ENCODE measurements around the gene STAT3. TPM values are rescaled to one million over a fixed set of nuclear protein-coding genes. Genes with fewer than 3 reads are reported as not detected.

Gene STAT3
- total and polyA plus RNA-seq, 2 of the 13 experiments (the other 11 are each of a cell fraction or from before 2014, with no cell fraction given), result 61.8 to 62.4 TPM

DNA sequence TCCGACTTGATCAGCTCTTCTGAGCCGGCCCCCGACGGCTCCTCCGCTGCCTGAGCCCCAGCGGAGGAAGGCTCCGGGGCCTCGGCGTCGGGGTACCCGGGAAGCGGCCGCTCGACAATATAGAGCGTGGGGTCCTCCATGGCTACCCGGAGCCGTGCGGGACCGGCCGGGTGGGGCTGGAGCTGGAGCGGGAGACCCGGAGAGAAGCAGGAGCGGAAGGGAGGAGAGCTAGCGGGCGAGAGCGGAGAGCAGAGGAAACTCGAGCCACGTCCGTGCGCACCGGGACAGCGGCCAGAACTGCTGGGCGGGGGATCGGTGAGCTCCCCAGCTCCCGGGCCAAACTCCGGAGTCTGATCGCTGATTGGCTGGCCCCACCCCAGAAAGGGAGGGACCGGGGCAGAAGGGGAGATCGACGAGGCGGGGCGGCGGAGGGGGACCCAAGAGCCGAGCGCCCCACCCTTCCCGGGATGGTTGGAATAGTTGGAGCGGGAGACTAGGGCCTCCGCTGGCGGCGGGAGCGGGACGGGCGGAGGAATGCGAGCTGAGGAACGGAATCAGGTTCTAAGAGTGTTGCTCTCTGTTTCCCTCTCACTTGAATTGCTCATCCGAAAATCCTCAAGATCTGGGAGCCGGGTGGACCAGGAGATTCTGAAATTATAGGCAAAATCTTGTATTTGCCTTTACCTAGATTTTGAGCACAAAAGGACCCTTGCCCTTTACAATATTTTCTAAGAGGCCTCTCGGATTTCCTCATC is 34.9 kb upstream of the STAT3 start, which contains the start of gene CAVIN1 (continued):
- TF ChIP-seq AHDC1 (CRISPR knock-in tag; IDR thresholded peaks at IDR 0.05; ENCODE audit: borderline replicate concordance), result 0 out of 2 replicates have a peak, but pooled peaks have one; percentile 13
- no peak for TF ChIP-seq ZNF354B (CRISPR knock-in tag; IDR thresholded peaks at IDR 0.05)
- no peak for TF ChIP-seq CC2D1A (CRISPR knock-in tag; IDR thresholded peaks at IDR 0.05)
- TF ChIP-seq, protein P1, sequence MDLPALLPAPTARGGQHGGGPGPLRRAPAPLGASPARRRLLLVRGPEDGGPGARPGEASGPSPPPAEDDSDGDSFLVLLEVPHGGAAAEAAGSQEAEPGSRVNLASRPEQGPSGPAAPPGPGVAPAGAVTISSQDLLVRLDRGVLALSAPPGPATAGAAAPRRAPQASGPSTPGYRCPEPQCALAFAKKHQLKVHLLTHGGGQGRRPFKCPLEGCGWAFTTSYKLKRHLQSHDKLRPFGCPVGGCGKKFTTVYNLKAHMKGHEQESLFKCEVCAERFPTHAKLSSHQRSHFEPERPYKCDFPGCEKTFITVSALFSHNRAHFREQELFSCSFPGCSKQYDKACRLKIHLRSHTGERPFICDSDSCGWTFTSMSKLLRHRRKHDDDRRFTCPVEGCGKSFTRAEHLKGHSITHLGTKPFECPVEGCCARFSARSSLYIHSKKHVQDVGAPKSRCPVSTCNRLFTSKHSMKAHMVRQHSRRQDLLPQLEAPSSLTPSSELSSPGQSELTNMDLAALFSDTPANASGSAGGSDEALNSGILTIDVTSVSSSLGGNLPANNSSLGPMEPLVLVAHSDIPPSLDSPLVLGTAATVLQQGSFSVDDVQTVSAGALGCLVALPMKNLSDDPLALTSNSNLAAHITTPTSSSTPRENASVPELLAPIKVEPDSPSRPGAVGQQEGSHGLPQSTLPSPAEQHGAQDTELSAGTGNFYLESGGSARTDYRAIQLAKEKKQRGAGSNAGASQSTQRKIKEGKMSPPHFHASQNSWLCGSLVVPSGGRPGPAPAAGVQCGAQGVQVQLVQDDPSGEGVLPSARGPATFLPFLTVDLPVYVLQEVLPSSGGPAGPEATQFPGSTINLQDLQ (CRISPR knock-in tag; IDR thresholded peaks at IDR 0.05), result no peak
- TF ChIP-seq, protein P2, sequence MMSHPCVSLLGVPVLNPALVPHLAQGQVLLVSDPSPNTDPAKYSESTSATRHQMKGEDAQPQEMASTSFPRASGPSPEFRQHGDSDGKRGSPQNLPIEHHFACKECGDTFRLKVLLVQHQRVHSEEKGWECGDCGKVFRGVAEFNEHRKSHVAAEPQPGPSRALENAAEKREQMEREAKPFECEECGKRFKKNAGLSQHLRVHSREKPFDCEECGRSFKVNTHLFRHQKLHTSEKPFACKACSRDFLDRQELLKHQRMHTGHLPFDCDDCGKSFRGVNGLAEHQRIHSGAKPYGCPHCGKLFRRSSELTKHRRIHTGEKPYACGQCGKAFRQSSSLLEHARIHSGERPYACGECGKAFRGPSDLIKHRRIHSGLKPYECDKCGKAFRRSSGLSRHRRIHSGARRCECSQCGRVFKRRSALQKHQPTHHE (CRISPR knock-in tag; IDR thresholded peaks at IDR 0.05; ENCODE audit: borderline replicate concordance), result no peak
- peak; percentile 48; the same call in 1 of the 2 replicates for TF ChIP-seq KDM3A (CRISPR knock-in tag; IDR thresholded peaks at IDR 0.05; ENCODE audit: low read depth)
- TF ChIP-seq AHR (CRISPR knock-in tag; IDR thresholded peaks at IDR 0.05), result peak; percentile 68; the same call in 1 of the 2 replicates
- TF ChIP-seq, protein P3, sequence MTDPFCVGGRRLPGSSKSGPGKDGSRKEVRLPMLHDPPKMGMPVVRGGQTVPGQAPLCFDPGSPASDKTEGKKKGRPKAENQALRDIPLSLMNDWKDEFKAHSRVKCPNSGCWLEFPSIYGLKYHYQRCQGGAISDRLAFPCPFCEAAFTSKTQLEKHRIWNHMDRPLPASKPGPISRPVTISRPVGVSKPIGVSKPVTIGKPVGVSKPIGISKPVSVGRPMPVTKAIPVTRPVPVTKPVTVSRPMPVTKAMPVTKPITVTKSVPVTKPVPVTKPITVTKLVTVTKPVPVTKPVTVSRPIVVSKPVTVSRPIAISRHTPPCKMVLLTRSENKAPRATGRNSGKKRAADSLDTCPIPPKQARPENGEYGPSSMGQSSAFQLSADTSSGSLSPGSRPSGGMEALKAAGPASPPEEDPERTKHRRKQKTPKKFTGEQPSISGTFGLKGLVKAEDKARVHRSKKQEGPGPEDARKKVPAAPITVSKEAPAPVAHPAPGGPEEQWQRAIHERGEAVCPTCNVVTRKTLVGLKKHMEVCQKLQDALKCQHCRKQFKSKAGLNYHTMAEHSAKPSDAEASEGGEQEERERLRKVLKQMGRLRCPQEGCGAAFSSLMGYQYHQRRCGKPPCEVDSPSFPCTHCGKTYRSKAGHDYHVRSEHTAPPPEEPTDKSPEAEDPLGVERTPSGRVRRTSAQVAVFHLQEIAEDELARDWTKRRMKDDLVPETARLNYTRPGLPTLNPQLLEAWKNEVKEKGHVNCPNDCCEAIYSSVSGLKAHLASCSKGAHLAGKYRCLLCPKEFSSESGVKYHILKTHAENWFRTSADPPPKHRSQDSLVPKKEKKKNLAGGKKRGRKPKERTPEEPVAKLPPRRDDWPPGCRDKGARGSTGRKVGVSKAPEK (CRISPR knock-in tag; IDR thresholded peaks at IDR 0.05; ENCODE audit: borderline replicate concordance), result no peak
- TF ChIP-seq RARG (CRISPR knock-in tag; IDR thresholded peaks at IDR 0.05; ENCODE audit: low read depth), result no peak
- TF ChIP-seq ZBTB21 (CRISPR knock-in tag; IDR thresholded peaks at IDR 0.05), result no peak
- TF ChIP-seq EZH2 (conservative IDR thresholded peaks at IDR 0.05; ENCODE audit: low read depth, low read length), result no peak
- TF ChIP-seq ZSCAN9 (CRISPR knock-in tag; IDR thresholded peaks at IDR 0.05; ENCODE audit: borderline replicate concordance), result peak; percentile 72
- no peak for TF ChIP-seq DPF2 (CRISPR knock-in tag; IDR thresholded peaks at IDR 0.05; ENCODE audit: borderline replicate concordance, low read depth)
